Measurements from ENCODE around the gene CDYL.

DNA sequence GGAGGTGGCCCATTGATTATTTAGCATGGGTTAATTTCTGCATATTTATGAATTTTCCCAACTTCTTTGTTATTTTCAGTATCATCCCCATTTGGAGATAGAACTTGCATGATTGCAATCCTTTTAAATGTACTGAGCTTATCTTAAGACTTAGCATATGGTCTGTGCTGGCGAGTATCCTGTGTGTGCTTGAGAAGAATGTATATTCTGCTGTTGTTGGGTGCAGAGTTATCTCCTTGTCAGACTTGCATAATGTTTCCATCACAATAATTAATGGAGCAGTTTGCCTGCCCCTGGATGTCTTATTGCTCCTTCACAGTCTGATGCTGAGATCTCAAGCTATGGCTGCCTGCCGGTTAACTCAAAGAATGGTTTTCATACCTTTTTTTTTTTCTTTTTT lies 112.6 kb downstream of the CDYL start:
- TF ChIP-seq, protein P1, sequence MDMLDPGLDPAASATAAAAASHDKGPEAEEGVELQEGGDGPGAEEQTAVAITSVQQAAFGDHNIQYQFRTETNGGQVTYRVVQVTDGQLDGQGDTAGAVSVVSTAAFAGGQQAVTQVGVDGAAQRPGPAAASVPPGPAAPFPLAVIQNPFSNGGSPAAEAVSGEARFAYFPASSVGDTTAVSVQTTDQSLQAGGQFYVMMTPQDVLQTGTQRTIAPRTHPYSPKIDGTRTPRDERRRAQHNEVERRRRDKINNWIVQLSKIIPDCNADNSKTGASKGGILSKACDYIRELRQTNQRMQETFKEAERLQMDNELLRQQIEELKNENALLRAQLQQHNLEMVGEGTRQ (IDR thresholded peaks at IDR 0.05; ENCODE audit: low read depth, low read length): no peak
- TF ChIP-seq, protein P2, sequence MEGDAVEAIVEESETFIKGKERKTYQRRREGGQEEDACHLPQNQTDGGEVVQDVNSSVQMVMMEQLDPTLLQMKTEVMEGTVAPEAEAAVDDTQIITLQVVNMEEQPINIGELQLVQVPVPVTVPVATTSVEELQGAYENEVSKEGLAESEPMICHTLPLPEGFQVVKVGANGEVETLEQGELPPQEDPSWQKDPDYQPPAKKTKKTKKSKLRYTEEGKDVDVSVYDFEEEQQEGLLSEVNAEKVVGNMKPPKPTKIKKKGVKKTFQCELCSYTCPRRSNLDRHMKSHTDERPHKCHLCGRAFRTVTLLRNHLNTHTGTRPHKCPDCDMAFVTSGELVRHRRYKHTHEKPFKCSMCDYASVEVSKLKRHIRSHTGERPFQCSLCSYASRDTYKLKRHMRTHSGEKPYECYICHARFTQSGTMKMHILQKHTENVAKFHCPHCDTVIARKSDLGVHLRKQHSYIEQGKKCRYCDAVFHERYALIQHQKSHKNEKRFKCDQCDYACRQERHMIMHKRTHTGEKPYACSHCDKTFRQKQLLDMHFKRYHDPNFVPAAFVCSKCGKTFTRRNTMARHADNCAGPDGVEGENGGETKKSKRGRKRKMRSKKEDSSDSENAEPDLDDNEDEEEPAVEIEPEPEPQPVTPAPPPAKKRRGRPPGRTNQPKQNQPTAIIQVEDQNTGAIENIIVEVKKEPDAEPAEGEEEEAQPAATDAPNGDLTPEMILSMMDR (conservative IDR thresholded peaks at IDR 0.05; ENCODE audit: low read depth, low read length): no peak
- TF ChIP-seq POLR2A (IDR thresholded peaks at IDR 0.05; ENCODE audit: low read depth, low read length): no peak
- TF ChIP-seq RAD21 (IDR thresholded peaks at IDR 0.05; ENCODE audit: low read length): no peak
- no peak for TF ChIP-seq RFX5 (IDR thresholded peaks at IDR 0.05; ENCODE audit: low read depth, low read length)
- TF ChIP-seq RCOR1 (IDR thresholded peaks at IDR 0.05; ENCODE audit: insufficient replicate concordance, low read length): no peak

All from IMR-90 (cell line).